Measurements from ENCODE around the gene SPOCK2. TPM values are rescaled to one million over a fixed set of nuclear protein-coding genes. Genes with fewer than 3 reads are reported as not detected.
A peak's percentile ranks its signal among the peaks of the same experiment; 100 is the strongest.

Gene SPOCK2
- total RNA-seq, 1 experiment from 2014 or later = 0.32 TPM

DNA sequence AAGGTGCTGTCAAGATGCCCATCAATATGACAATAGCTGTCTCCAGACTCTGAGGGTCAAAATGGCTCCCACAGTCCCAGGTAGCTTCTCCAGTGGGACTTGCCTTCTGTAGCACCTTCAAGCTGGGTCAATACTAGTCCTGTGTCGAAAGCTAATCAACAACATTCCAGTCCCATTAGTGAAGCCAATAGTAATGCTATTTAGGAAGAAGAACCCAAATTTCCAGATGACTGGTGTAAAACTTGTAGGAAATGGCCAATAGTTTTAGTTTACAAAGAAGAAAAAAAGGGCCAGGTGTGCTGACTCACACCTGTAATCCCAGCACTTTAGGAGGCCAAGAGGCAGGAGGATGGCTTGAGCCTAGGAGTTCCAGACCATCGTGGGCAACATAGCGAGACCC, 2.0 kb upstream of the SPOCK2 start:
- no peaks in the 10 kb centered on the region for H3K9me3 ChIP-seq (ENCODE audit: low read depth, low read length, poor library complexity, severe bottlenecking)
- H3K27ac ChIP-seq (ENCODE audit: low read depth, low read length, poor library complexity, severe bottlenecking) = no peak overlapping the region
- no peaks in the 10 kb centered on the region for H3K36me3 ChIP-seq (ENCODE audit: insufficient read depth, low read length, poor library complexity, severe bottlenecking)
- peaks cover 20% of the 10 kb centered on the region for H3K27me3 ChIP-seq (replicated peaks; ENCODE audit: insufficient read depth, low read depth, low read length, poor library complexity)
- intact Hi-C loops (cut with micrococcal nuclease; ENCODE audit: unreplicated experiment) = no loop called here
- no TSS peak for BruUV-seq (replicated peaks)
- H3K4me1 ChIP-seq (ENCODE audit: insufficient read depth, low read length, poor library complexity, severe bottlenecking) = peaks cover 18% of the 10 kb centered on the region
- no peak overlapping the region for H3K4me3 ChIP-seq (ENCODE audit: low read depth, low read length, poor library complexity, severe bottlenecking)
- ChIA-PET POLR2A (ENCODE audit: low non-redundant PET) (no interaction called here), CTCF (no interaction called here)
- TF ChIP-seq, protein P1, sequence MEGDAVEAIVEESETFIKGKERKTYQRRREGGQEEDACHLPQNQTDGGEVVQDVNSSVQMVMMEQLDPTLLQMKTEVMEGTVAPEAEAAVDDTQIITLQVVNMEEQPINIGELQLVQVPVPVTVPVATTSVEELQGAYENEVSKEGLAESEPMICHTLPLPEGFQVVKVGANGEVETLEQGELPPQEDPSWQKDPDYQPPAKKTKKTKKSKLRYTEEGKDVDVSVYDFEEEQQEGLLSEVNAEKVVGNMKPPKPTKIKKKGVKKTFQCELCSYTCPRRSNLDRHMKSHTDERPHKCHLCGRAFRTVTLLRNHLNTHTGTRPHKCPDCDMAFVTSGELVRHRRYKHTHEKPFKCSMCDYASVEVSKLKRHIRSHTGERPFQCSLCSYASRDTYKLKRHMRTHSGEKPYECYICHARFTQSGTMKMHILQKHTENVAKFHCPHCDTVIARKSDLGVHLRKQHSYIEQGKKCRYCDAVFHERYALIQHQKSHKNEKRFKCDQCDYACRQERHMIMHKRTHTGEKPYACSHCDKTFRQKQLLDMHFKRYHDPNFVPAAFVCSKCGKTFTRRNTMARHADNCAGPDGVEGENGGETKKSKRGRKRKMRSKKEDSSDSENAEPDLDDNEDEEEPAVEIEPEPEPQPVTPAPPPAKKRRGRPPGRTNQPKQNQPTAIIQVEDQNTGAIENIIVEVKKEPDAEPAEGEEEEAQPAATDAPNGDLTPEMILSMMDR (conservative IDR thresholded peaks at IDR 0.05; ENCODE audit: low read depth, low read length) = no peak
- TF ChIP-seq EZH2 (IDR thresholded peaks at IDR 0.05; ENCODE audit: borderline replicate concordance, low read depth, low read length, poor library complexity, severe bottlenecking) = no peak
- no peak for DNase-seq (ENCODE audit: low spot score)

DNA sequence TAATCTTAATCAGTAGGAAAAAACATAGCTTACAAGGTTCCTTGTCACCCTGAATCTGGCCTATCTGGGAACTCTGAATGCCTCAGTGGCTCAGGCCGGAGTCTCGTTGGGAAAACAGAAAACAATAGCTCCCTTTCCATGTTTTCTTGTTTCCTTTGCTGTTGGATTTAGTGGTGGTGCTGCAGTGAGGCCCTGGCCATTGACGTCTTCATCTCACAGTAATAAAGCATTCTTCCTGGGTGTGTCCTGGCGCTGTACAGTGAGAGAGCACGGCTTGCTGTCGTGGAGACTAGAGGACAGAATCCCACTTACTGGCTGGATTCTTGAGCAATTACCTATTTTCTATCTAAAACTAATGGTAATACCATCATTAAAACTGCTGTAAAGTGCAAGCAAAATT, 1.3 kb upstream of the SPOCK2 start:
- TF ChIP-seq EZH2 (IDR thresholded peaks at IDR 0.05; ENCODE audit: borderline replicate concordance, low read depth, low read length, poor library complexity, severe bottlenecking) = no peak
- TF ChIP-seq, protein P1 (conservative IDR thresholded peaks at IDR 0.05; ENCODE audit: low read depth, low read length) = no peak
- Histone ChIP-seq H3K27ac (ENCODE audit: low read depth, low read length, poor library complexity, severe bottlenecking) (no peak overlapping the region), H3K4me1 (ENCODE audit: insufficient read depth, low read length, poor library complexity, severe bottlenecking) (peaks cover 18% of the 10 kb centered on the region), H3K36me3 (ENCODE audit: insufficient read depth, low read length, poor library complexity, severe bottlenecking) (no peaks in the 10 kb centered on the region), H3K4me3 (ENCODE audit: low read depth, low read length, poor library complexity, severe bottlenecking) (no peak overlapping the region), H3K9me3 (ENCODE audit: low read depth, low read length, poor library complexity, severe bottlenecking) (no peaks in the 10 kb centered on the region), H3K27me3 (replicated peaks; ENCODE audit: insufficient read depth, low read depth, low read length, poor library complexity) (peaks cover 20% of the 10 kb centered on the region)
- DNase-seq (ENCODE audit: low spot score) = no peak
- CTCF ChIA-PET = no interaction called here
- intact Hi-C loops (cut with micrococcal nuclease; ENCODE audit: unreplicated experiment) = no loop called here
- POLR2A ChIA-PET (ENCODE audit: low non-redundant PET) = no interaction called here
- no TSS peak for BruUV-seq (replicated peaks)

DNA sequence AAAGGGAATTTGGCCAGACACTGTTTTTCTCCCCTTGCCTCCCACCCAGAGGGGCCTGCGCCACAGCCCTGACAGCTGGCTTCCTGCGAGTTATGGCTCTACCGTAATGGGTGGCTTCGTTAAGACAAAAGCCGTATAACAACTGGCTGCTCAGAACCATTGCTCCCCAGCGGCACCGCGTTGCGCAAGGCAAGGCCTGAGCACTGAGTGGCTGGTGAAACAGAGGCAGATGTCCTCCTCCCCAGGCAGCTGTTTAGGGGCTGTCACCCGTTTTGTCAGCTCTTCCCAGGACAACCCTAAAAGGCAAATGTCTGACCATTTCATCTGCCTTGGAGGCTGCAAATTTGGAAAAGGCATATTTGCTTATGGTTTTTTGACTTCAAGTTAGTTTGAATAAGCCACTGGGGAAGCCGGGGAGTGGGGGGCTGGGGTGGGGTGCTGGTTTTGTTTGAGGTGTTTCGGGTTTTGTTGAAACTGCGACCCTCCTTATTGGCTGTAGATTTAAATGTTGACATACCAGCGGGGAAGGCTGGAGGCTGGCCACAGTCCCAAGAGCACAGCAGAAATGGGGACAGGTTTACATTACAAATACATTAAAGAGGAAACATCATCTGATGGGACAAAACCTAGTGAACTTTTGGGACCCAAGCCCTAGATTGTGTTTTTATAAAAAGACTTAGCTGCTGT, 681 bp upstream of the SPOCK2 start:
- TF ChIP-seq EZH2 (IDR thresholded peaks at IDR 0.05; ENCODE audit: borderline replicate concordance, low read depth, low read length, poor library complexity, severe bottlenecking) = no peak
- TF ChIP-seq, protein P1 (conservative IDR thresholded peaks at IDR 0.05; ENCODE audit: low read depth, low read length) = no peak
- DNase-seq (ENCODE audit: low spot score) = peak; percentile 42
- H3K27me3 ChIP-seq (replicated peaks; ENCODE audit: insufficient read depth, low read depth, low read length, poor library complexity) = peaks cover 20% of the 10 kb centered on the region
- CTCF ChIA-PET = no interaction called here
- POLR2A ChIA-PET (ENCODE audit: low non-redundant PET) = no interaction called here
- BruUV-seq (replicated peaks) = no TSS peak
- H3K9me3 ChIP-seq (ENCODE audit: low read depth, low read length, poor library complexity, severe bottlenecking) = no peaks in the 10 kb centered on the region
- intact Hi-C loops (cut with micrococcal nuclease; ENCODE audit: unreplicated experiment) = no loop called here
- peaks cover 18% of the 10 kb centered on the region for H3K4me1 ChIP-seq (ENCODE audit: insufficient read depth, low read length, poor library complexity, severe bottlenecking)
- H3K27ac ChIP-seq (ENCODE audit: low read depth, low read length, poor library complexity, severe bottlenecking) = no peak overlapping the region
- H3K4me3 ChIP-seq (ENCODE audit: low read depth, low read length, poor library complexity, severe bottlenecking) = no peak overlapping the region
- H3K36me3 ChIP-seq (ENCODE audit: insufficient read depth, low read length, poor library complexity, severe bottlenecking) = no peaks in the 10 kb centered on the region
